ENCODE data around the gene TP53BP1.

TP53BP1 gene

GRCh38 chr15:43514241-43515057, 21.5 kb upstream of the TP53BP1 start:
- Mint-ChIP-seq H3K27me3 (peaks cover 40 to 41% of the 10 kb centered on the region in 2 donors), H3K4me1 (ENCODE audit: low read depth in 2 of 2) (peaks cover 15 to 22% of the 10 kb centered on the region in 2 donors), H3K27ac (no peak overlapping the region), H3K9me3 (no peaks in the 10 kb centered on the region), H3K36me3 (ENCODE audit: insufficient read depth) (peaks cover 16% of the 10 kb centered on the region), H3K4me3 (no peak overlapping the region)
- ATAC-seq (replicated peaks) (no peak), DNase-seq (peak in 2 of 3 experiments; percentile 11 to 13)

DNA sequence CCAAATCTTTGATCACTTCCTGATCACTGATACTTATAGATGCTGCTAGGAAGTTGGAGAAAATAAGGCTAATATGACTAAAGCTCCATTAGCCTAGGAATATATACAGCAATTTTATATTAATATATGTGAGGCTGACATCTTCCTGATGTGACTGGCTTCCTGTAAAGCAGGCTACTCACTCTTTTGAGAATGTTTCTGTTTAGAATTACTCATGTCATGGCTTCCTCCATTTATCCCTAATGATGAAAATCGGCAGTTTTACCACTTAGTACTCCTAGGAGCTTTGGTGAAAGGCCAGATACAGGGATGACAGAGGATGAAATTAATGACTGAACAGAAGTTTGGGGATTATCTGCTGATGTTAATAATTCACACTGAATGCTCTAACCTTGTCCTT, 20.6 kb upstream of the TP53BP1 start:
- ATAC-seq (replicated peaks) = no peak
- H3K4me1 Mint-ChIP-seq (ENCODE audit: low read depth in 2 of 2) = peaks cover 15 to 19% of the 10 kb centered on the region in 2 donors
- no peak overlapping the region for H3K27ac Mint-ChIP-seq
- H3K36me3 Mint-ChIP-seq (ENCODE audit: insufficient read depth) = peaks cover 16% of the 10 kb centered on the region
- no peak for DNase-seq
- no peak overlapping the region for H3K4me3 Mint-ChIP-seq
- no peaks in the 10 kb centered on the region for H3K9me3 Mint-ChIP-seq
- peaks cover 31 to 32% of the 10 kb centered on the region in 2 donors for H3K27me3 Mint-ChIP-seq

DNA sequence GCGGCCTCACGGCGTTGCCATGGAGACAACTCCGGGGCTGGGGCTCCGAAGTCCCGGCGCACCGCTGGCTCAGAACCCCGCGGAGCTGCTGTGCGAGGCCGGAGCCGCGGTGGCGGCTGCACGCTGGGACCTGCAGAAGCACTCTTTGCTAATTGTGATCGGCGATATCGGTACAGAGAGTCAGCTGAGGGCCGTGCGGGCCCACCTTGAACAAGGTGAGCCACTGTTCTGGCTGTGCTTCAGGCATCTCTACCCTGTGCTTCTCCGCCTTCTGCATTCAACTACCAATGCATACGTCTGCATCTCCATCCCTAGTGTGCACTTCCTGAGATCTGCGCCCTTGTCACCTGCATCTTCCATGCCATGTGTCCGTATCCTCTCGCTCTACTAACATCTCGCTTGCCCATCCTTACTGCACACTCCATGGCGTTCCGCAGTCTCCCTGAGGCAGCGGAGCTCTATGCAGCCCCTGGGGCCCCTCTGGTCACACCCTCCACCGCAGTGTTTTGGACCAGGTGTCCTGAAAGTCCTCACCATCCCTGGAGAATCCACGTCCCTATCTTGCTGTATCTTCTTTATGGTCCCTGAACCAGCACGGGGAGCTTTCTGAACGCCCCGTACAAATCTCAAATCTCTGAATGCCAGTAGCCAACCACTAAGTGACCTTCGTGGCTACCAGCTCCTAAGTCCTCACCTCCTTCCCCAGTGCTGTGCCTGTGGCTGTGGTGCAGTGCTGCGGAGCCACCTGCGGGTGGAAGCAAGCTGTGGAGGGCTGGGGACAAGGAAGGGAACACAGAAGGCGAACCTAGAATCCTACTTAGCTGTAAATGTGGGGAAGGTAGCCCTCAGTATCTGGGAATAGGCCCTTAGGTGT, 18.3 kb upstream of the TP53BP1 start:
- H3K36me3 Mint-ChIP-seq (ENCODE audit: insufficient read depth) = peaks cover 16% of the 10 kb centered on the region
- H3K27ac Mint-ChIP-seq = peak overlapping the region; percentile 97
- no peaks in the 10 kb centered on the region for H3K9me3 Mint-ChIP-seq
- ATAC-seq (replicated peaks) = no peak
- DNase-seq = peak in 1 of 3 experiments; percentile 14
- peaks cover 15 to 16% of the 10 kb centered on the region in 2 donors for H3K4me1 Mint-ChIP-seq (ENCODE audit: low read depth in 2 of 2)
- peaks cover 8 to 9% of the 10 kb centered on the region in 2 donors for H3K27me3 Mint-ChIP-seq
- H3K4me3 Mint-ChIP-seq = peak overlapping the region; percentile 88 to 90

DNA sequence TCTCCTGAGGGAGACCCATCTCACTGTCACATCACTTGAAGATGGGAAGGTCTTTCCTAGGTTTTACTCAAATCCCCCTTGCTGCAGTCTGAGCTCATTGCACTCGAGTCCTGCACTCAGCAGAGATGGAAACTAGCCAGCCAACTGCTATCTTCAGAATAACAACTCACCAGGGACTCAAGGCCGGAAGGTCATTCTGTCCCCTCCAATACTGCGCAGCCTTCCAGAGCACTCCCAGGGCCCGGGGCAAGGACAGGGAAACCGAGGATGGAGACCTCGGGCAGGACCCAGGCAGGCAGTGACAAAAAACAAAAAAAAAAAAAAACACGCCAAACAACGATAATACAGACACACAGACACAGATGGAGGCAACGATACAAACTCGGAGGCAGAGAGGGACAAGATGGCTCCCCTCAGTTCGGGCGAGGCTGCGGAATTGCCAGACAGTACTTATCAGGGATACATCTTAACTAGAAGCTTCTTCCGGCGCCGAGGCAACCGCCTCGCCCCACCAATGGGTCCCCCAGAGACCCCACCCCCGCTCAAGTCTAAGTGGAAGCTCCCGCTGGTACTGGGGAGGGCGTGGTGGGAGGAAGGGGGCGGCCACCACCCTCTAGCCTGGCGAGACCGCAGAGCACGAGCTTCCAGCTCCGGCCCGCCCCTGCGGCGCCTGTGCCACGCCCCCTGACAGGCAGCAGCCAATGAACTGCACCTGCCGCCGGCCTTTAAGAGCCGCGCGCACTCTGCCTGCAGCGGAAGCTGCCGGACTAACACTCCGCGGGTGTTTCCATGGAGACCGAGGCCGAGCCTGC, 17.4 kb upstream of the TP53BP1 start:
- Mint-ChIP-seq H3K27me3 (peaks cover 0 to under 1% of the 10 kb centered on the region in 2 donors), H3K36me3 (ENCODE audit: insufficient read depth) (peaks cover 16% of the 10 kb centered on the region), H3K9me3 (no peaks in the 10 kb centered on the region), H3K4me3 (peak overlapping the region; percentile 88 to 90), H3K27ac (peak overlapping the region; percentile 97), H3K4me1 (ENCODE audit: low read depth in 2 of 2) (peaks cover 15 to 16% of the 10 kb centered on the region in 2 donors)
- DNase-seq (peak; percentile 91 to 96 (median 95)), ATAC-seq (replicated peaks) (peak; percentile 91)

DNA sequence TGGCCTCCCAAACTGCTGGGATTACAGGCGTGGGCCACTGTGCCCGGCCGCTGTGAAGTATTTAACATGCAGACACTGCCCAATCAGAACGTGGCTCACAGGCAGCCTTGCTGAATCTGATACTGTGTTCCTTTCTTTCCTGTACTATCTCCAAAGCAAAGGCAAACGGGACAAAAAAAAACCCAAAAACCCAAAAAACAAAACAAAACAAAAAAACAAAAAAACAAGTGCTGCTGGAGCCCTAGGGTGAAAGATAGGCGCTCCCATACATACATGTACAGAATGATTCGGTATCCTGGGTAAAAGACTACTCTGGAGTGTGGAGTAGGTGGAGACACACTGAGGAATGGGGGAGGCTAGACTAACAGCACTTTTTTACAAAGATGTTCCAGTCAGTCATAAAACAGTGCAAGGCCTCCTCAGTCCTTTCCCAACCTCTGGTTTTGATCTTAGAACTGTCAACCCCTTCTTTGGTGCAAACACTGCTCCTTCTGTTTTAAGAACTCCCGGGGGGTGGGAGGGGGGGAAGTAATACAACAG, 16.8 kb upstream of the TP53BP1 start:
- ATAC-seq (replicated peaks) (no peak), DNase-seq (no peak)
- Mint-ChIP-seq H3K4me3 (peak overlapping the region; percentile 88 to 90), H3K27me3 (no peaks in the 10 kb centered on the region), H3K36me3 (ENCODE audit: insufficient read depth) (peaks cover 16% of the 10 kb centered on the region), H3K9me3 (no peaks in the 10 kb centered on the region), H3K4me1 (ENCODE audit: low read depth in 2 of 2) (peaks cover 15 to 16% of the 10 kb centered on the region in 2 donors), H3K27ac (peak overlapping the region; percentile 97)

- H3K36me3 Mint-ChIP-seq (ENCODE audit: insufficient read depth) = peaks cover 16% of the 10 kb centered on the region
- no peak for ATAC-seq (replicated peaks)
- no peak for DNase-seq
- no peak overlapping the region for H3K4me3 Mint-ChIP-seq
- H3K27me3 Mint-ChIP-seq = no peaks in the 10 kb centered on the region
- no peaks in the 10 kb centered on the region for H3K9me3 Mint-ChIP-seq
- peak overlapping the region in 1 of 2 donors; percentile 97 for H3K27ac Mint-ChIP-seq
- H3K4me1 Mint-ChIP-seq (ENCODE audit: low read depth in 2 of 2) = peaks cover 12 to 14% of the 10 kb centered on the region in 2 donors
These were observed 16.2 kb upstream of the TP53BP1 start for GRCh38 chr15:43508991-43509659.

- DNase-seq (no peak), ATAC-seq (replicated peaks) (no peak)
- Mint-ChIP-seq H3K27me3 (no peaks in the 10 kb centered on the region), H3K9me3 (no peaks in the 10 kb centered on the region), H3K4me1 (ENCODE audit: low read depth in 2 of 2) (peaks cover 12 to 14% of the 10 kb centered on the region in 2 donors), H3K4me3 (no peak overlapping the region), H3K27ac (no peak overlapping the region), H3K36me3 (ENCODE audit: insufficient read depth) (peaks cover 16% of the 10 kb centered on the region)
These were observed 15.5 kb upstream of the TP53BP1 start for GRCh38 chr15:43508421-43508820.

DNA sequence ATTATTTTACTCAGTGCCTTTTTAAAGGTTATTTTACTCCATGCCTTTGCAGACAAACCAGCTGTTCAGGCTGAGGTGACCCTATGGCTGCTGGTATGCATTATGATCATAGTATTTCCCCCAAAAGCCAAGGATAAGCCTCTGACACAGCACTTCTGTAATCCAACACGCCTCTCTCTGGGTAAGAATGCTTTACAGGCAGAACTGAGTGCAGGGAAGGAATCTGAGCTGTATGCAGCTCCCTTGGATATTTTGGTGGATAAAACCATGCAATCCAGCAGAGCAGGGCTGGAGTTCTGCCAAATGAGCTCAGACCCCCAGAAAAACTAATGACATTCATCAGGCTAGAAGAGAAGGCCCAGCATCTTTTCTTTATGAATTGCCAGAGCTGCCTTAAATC, 12.8 kb upstream of the TP53BP1 start:
- ATAC-seq (replicated peaks) (no peak), DNase-seq (no peak)
- no peak overlapping the region for H3K27ac Mint-ChIP-seq
- H3K4me3 Mint-ChIP-seq = no peak overlapping the region
- H3K36me3 Mint-ChIP-seq (ENCODE audit: insufficient read depth) = peaks cover 7% of the 10 kb centered on the region
- H3K27me3 Mint-ChIP-seq = no peaks in the 10 kb centered on the region
- peaks cover 6 to 8% of the 10 kb centered on the region in 2 donors for H3K4me1 Mint-ChIP-seq (ENCODE audit: low read depth in 2 of 2)
- no peaks in the 10 kb centered on the region for H3K9me3 Mint-ChIP-seq

DNA sequence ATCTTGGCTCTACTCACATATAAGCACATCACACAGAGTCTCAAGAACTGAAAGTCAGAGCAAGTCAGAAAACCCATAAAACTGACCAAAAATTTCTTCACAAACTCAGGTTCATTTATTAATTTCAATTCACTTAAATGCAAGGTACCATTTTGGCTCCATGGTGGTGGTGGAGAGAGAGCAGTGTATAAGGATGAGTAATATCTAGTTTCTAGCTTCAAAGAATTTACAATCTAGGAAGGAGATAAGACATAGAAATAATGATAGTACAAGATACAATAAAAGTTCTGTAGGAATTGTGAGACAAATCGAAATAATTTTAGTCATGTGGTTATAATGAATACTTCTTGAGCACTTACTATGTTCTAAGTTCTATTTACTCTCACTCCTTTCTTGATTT, 6.7 kb upstream of the TP53BP1 start:
- no peak for ATAC-seq (replicated peaks)
- Mint-ChIP-seq H3K4me1 (ENCODE audit: low read depth in 2 of 2) (no peaks in the 10 kb centered on the region), H3K4me3 (no peak overlapping the region), H3K36me3 (ENCODE audit: insufficient read depth) (no peaks in the 10 kb centered on the region), H3K27me3 (no peaks in the 10 kb centered on the region), H3K9me3 (no peaks in the 10 kb centered on the region), H3K27ac (no peak overlapping the region)
- no peak for DNase-seq

DNA sequence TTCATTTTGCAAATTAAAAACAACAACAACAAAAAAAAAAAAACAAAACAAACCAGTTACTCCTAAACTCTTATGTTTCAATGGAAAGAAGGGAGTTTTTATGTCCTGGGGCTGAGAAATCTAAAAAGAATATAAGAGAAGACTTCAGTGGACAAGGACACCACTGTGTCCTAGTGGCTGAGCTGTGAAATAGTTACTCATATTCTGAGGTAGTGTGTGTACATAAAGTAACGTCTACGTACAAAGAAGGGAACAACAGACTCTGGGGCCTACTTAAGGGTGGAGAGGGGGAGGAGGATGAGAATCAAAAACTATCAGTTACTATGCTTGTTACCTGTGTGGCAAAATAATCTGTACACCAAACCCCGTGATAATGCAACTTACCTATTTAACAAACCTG, 6.0 kb upstream of the TP53BP1 start:
- Mint-ChIP-seq H3K9me3 (no peaks in the 10 kb centered on the region), H3K27ac (no peak overlapping the region), H3K36me3 (ENCODE audit: insufficient read depth) (no peaks in the 10 kb centered on the region), H3K4me1 (ENCODE audit: low read depth in 2 of 2) (no peaks in the 10 kb centered on the region), H3K4me3 (no peak overlapping the region), H3K27me3 (no peaks in the 10 kb centered on the region)
- no peak for DNase-seq
- ATAC-seq (replicated peaks) = no peak

GRCh38 chr15:43493703-43494472, 932 bp upstream of the TP53BP1 start:
- no peaks in the 10 kb centered on the region for H3K9me3 Mint-ChIP-seq
- no peak for DNase-seq
- no peaks in the 10 kb centered on the region for H3K27me3 Mint-ChIP-seq
- H3K36me3 Mint-ChIP-seq (ENCODE audit: insufficient read depth) = peaks cover 17% of the 10 kb centered on the region
- ATAC-seq (replicated peaks) = no peak
- H3K4me1 Mint-ChIP-seq (ENCODE audit: low read depth in 2 of 2) = peaks cover 19 to 20% of the 10 kb centered on the region in 2 donors
- peak overlapping the region; percentile 93 to 96 for H3K27ac Mint-ChIP-seq
- H3K4me3 Mint-ChIP-seq = peak overlapping the region; percentile 91 to 93

DNA sequence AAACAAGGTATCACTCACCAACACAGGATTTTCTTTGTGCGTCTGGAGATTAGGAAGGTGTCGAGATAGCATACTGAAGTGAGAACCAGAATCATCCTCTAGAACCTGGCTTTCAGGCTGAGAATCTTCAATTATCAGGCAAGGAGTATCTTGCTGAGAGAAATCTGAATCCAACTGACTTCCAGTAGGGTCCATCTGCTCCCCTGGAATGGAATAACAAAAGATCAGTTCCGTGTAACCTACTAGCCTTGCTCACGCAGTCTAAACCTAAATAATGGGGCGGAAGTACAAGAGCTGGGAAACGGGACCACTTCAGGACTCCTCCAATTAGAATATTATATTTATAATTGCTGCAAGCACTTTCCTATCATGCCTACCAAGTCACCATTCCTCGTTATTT, 690 bp downstream of the TP53BP1 start:
- no peaks in the 10 kb centered on the region for H3K27me3 Mint-ChIP-seq
- H3K27ac Mint-ChIP-seq = peak overlapping the region; percentile 93 to 96
- H3K36me3 Mint-ChIP-seq (ENCODE audit: insufficient read depth) = peaks cover 22% of the 10 kb centered on the region
- ATAC-seq (replicated peaks) (no peak), DNase-seq (no peak)
- peak overlapping the region; percentile 91 to 93 for H3K4me3 Mint-ChIP-seq
- H3K9me3 Mint-ChIP-seq = no peaks in the 10 kb centered on the region
- H3K4me1 Mint-ChIP-seq (ENCODE audit: low read depth in 2 of 2) = peaks cover 21% of the 10 kb centered on the region in 2 donors

Measured in effector memory CD8-positive, alpha-beta T cell (primary cell).